GM13977 (cell line): Measurements from ENCODE around the gene MCCD1.

Source experiments
- DNase-seq: peaks from one replicate; pipeline ENCODE4 v3.0.0; 2012; ENCODE audit warnings: low spot score
- CTCF ChIP-seq: IDR thresholded peaks from 2 replicates; pipeline ENCODE4 v1.5.1; 2012; ENCODE audit warnings: mild to moderate bottlenecking, control low read depth; ENCODE audit not compliant: insufficient read depth; ENCODE audit errors: extremely low read depth, missing control alignments
- in situ Hi-C: fragments of 300-500 bp; cut with MboI; formaldehyde crosslinking; loops from one replicate; pipeline ENCODE4 v1.12.0; 2022; ENCODE audit warnings: low sequenced_read_pairs, low pct_unique_long_range_greater_than_20kb, mixed read lengths, inconsistent platforms; ENCODE audit not compliant: unreplicated experiment

MCCD1 gene

GRCh38 chr6:31546339-31546957, 17.7 kb downstream of the MCCD1 start, which contains the start of gene ATP6V1G2:
Gene ATP6V1G2 (minus strand): TSS chr6:31546608. CDS start chr6:31546559, 49 bp downstream.
- peak; percentile 98 for TF ChIP-seq CTCF
- peak; percentile 71 for DNase-seq

GRCh38 chr6:31546958-31547726, 18.4 kb downstream of the MCCD1 start, which contains the start of gene NFKBIL1:
Gene NFKBIL1 (plus strand): TSS chr6:31547608. CDS start chr6:31547695, 87 bp downstream.
- in situ Hi-C loops = no loop called here

More at GRCh38 chr6:31546339-31546957, 17.7 kb downstream of the MCCD1 start, which contains the start of gene ATP6V1G2:
- in situ Hi-C loops = no loop called here

DNA sequence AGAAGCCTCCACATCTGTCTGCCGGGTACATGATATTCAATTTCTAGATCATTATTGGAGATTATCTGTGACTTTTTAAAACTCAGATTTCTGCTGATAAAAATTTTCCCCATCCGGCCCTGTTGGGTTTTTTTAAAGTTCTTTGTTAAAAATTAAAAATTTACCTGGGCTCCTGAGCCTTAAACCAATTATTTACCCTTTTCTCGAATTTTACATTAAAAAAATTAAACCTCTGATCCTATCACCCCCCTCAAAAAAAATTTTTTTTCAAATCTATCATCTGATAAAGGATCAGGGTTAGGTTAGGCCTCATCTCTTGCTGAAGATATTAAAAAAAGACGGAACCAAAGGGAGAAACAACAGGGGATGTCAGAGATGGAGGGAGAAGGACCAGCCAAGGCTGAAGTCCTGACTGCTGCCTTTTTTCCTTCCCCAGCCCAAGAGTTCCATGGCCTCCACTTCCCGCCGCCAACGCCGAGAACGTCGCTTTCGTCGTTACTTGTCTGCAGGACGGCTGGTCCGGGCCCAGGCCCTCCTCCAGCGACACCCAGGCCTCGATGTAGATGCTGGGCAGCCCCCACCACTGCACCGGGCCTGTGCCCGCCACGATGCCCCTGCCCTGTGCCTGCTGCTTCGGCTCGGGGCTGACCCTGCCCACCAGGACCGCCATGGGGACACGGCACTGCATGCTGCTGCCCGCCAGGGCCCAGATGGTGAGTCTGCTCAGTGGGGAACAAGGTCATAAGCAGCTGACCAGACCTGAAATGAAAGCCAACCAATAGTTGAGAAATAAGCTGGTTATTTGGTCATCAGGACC, 19.2 kb downstream of the MCCD1 start:
- DNase-seq = no peak
- no peak for TF ChIP-seq CTCF
- in situ Hi-C loops = no loop called here

More at GRCh38 chr6:31546958-31547726, 18.4 kb downstream of the MCCD1 start, which contains the start of gene NFKBIL1:
- peak; percentile 88 for DNase-seq
- no peak for TF ChIP-seq CTCF

GRCh38 chr6:31548544-31548873, 19.7 kb downstream of the MCCD1 start:
- in situ Hi-C loops = no loop called here
- no peak for DNase-seq
- no peak for TF ChIP-seq CTCF

- in situ Hi-C loops = loop anchor here (5.0 kb wide), 1 partner anchor 41 kb away; the partner anchor contains the start of gene NCR3
- TF ChIP-seq CTCF = peak; percentile 88
- DNase-seq = peak; percentile 70
Observed at GRCh38 chr6:31551371-31551770, 22.6 kb downstream of the MCCD1 start.

DNA sequence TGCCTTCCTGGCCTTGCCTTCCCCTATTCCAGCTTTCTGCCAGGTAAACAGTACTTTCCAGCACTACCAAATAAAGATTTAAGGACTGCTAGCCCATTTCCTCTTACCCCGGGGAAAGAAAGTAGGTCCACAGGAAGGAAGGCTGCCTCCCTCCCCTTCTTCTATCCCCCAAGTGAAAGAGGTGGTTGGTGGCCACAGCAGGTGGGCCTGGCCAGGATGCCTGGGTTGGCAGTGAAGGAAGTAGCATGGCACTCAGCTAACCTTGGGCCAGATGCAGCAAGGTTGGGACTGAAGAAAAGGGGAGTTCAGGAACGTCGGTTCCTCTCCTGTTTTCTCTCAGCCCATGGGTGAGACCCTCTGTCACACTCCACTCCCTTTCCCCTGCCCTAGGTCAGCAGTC, 27.5 kb downstream of the MCCD1 start:
- no peak for DNase-seq
- in situ Hi-C loops = no loop called here
- TF ChIP-seq CTCF = no peak
